ENCODE data around the gene NAGPA. TPM values are rescaled to one million over a fixed set of nuclear protein-coding genes. Genes with fewer than 3 reads are reported as not detected.

Gene NAGPA
- total RNA-seq, 1 experiment from 2014 or later, result 15.9 TPM

GRCh38 chr16:5018793-5019192 lies 14.9 kb downstream of the NAGPA start:
- no TSS peak for BruUV-seq (replicated peaks)
- no peak for TF ChIP-seq CTCF (IDR thresholded peaks at IDR 0.05; ENCODE audit: insufficient read depth in 1 of 2, low read depth in 1 of 2, low read length in 1 of 2, severe bottlenecking in 1 of 2, unreplicated experiment in 1 of 2)
- Histone ChIP-seq H3K4me3 (ENCODE audit: low read depth, low read length) (no peak overlapping the region), H3K9me3 (no peaks in the 10 kb centered on the region; the same call in 1 of the 2 replicates), H3K36me3 (ENCODE audit: control insufficient read depth, insufficient read depth, low read length) (no peaks in the 10 kb centered on the region), H3K27me3 (replicated peaks; ENCODE audit: control insufficient read depth, insufficient read depth, low read length) (no peaks in the 10 kb centered on the region), H3K4me1 (no peaks in the 10 kb centered on the region)
- CTCF ChIA-PET, result no interaction called here
- intact Hi-C loops (cut with micrococcal nuclease; ENCODE audit: unreplicated experiment), result no loop called here
- Mint-ChIP-seq H3K9me3 (ENCODE audit: unreplicated experiment) (no peaks in the 10 kb centered on the region), H3K27ac (ENCODE audit: unreplicated experiment) (no peak overlapping the region), H3K27me3 (ENCODE audit: insufficient read depth, unreplicated experiment) (no peaks in the 10 kb centered on the region), H3K4me3 (ENCODE audit: unreplicated experiment) (no peak overlapping the region), H3K36me3 (ENCODE audit: insufficient read depth, unreplicated experiment) (no peaks in the 10 kb centered on the region), H3K4me1 (ENCODE audit: low read depth, unreplicated experiment) (no peaks in the 10 kb centered on the region)
- DNase-seq, result no peak
- POLR2A ChIA-PET, result no interaction called here

DNA sequence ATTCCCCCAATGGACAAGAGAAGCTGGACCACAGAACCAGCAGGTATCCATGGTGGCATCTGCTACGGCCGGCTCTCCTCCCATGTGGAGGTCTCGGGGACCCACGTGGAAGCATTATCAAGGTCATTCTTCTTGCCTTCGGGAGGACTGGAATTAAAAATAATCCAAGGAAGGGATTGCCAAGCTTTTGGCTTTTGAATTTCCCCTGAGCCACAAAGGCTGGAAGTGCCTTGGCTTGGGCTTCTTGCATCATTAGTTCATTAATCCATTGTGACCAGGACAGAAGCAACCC lies 16.1 kb downstream of the NAGPA start:
- POLR2A ChIA-PET, result no interaction called here
- Mint-ChIP-seq H3K9me3 (ENCODE audit: unreplicated experiment) (no peaks in the 10 kb centered on the region), H3K4me1 (ENCODE audit: low read depth, unreplicated experiment) (no peaks in the 10 kb centered on the region), H3K36me3 (ENCODE audit: insufficient read depth, unreplicated experiment) (no peaks in the 10 kb centered on the region), H3K27me3 (ENCODE audit: insufficient read depth, unreplicated experiment) (no peaks in the 10 kb centered on the region), H3K4me3 (ENCODE audit: unreplicated experiment) (no peak overlapping the region), H3K27ac (ENCODE audit: unreplicated experiment) (no peak overlapping the region)
- no peak overlapping the region for H3K4me3 ChIP-seq (ENCODE audit: low read depth, low read length)
- no TSS peak for BruUV-seq (replicated peaks)
- no peak for DNase-seq
- TF ChIP-seq CTCF (IDR thresholded peaks at IDR 0.05; ENCODE audit: insufficient read depth in 1 of 2, low read depth in 1 of 2, low read length in 1 of 2, severe bottlenecking in 1 of 2, unreplicated experiment in 1 of 2), result no peak
- no peaks in the 10 kb centered on the region; the same call in 1 of the 2 replicates for H3K9me3 ChIP-seq
- intact Hi-C loops (cut with micrococcal nuclease; ENCODE audit: unreplicated experiment), result no loop called here
- CTCF ChIA-PET, result no interaction called here
- H3K36me3 ChIP-seq (ENCODE audit: control insufficient read depth, insufficient read depth, low read length), result no peaks in the 10 kb centered on the region
- no peaks in the 10 kb centered on the region for H3K4me1 ChIP-seq
- H3K27me3 ChIP-seq (replicated peaks; ENCODE audit: control insufficient read depth, insufficient read depth, low read length), result no peaks in the 10 kb centered on the region

- CTCF ChIA-PET, result interaction anchor here (0.7 kb wide), 1 partner anchor 231 kb away, joined by 3 read pairs; no protein-coding TSS in a partner anchor
- Mint-ChIP-seq H3K36me3 (ENCODE audit: insufficient read depth, unreplicated experiment) (no peaks in the 10 kb centered on the region), H3K4me1 (ENCODE audit: low read depth, unreplicated experiment) (no peaks in the 10 kb centered on the region), H3K27ac (ENCODE audit: unreplicated experiment) (no peak overlapping the region), H3K9me3 (ENCODE audit: unreplicated experiment) (no peaks in the 10 kb centered on the region), H3K4me3 (ENCODE audit: unreplicated experiment) (no peak overlapping the region), H3K27me3 (ENCODE audit: insufficient read depth, unreplicated experiment) (no peaks in the 10 kb centered on the region)
- POLR2A ChIA-PET, result interaction anchor here (0.7 kb wide), 1 partner anchor 24 kb away, joined by 3 read pairs; no protein-coding TSS in a partner anchor
- intact Hi-C loops (cut with micrococcal nuclease; ENCODE audit: unreplicated experiment), result no loop called here
- Histone ChIP-seq H3K4me3 (ENCODE audit: low read depth, low read length) (no peak overlapping the region), H3K9me3 (no peaks in the 10 kb centered on the region; the same call in 1 of the 2 replicates), H3K27me3 (replicated peaks; ENCODE audit: control insufficient read depth, insufficient read depth, low read length) (no peaks in the 10 kb centered on the region), H3K4me1 (no peaks in the 10 kb centered on the region), H3K36me3 (ENCODE audit: control insufficient read depth, insufficient read depth, low read length) (no peaks in the 10 kb centered on the region)
- no peak for DNase-seq
- no peak for TF ChIP-seq CTCF (IDR thresholded peaks at IDR 0.05; ENCODE audit: insufficient read depth in 1 of 2, low read depth in 1 of 2, low read length in 1 of 2, severe bottlenecking in 1 of 2, unreplicated experiment in 1 of 2)
- no TSS peak for BruUV-seq (replicated peaks)
Measured at GRCh38 chr16:5016967-5017677, 16.6 kb downstream of the NAGPA start.

Data from Caco-2 (cell line).